Amygdala (tissue), 56 donors: ENCODE data around the gene MUC12.
"Not testable (repeated sequence)": the region's sequence is repeated elsewhere in the genome, so short reads cannot be mapped to it uniquely, and the experiment has no call there.

ENCODE experiments used
- DNase-seq, 56 donors: peaks; one replicate each; lab custom pipeline; 2025; lab: John Stamatoyannopoulos, UW

Gene MUC12

GRCh38 chr7:100969066-100969615 is at the start of gene MUC12:
MUC12 (plus strand) TSS chr7:100969565; CDS start chr7:100969623, 58 bp downstream.
- no peak for DNase-seq

DNA sequence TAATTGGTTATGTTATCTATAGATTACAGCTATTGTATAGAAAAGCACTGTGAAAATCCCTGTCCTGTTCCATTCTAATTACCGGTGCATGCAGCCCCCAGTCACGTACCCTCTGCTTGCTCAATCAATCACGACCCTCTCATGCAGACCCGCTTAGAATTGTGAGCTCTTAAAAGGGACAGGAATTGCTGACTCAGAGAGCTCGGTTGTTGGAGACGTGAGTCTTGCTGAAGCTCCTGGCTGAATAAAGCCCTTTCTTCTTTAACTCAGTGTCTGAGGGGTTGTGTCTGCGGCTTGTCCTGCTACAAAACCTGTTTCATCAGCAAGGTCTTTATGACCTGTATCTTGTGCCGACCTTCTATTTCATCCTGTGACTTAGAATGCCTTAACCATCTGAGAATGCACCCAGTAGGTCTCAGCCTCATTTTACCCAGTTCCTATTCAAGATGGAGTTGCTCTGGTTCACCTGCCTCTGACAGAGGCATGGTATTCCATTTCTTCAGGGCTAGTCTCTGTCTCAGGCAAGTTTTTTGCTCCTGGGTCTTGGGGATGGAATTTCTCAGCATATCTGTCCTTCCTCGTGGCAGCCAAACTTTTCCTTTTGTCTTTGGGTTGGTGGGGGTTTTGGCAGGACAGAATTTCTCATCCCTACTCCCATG is 49.5 kb upstream of the MUC12 start:
- not testable (repeated sequence) for DNase-seq

DNA sequence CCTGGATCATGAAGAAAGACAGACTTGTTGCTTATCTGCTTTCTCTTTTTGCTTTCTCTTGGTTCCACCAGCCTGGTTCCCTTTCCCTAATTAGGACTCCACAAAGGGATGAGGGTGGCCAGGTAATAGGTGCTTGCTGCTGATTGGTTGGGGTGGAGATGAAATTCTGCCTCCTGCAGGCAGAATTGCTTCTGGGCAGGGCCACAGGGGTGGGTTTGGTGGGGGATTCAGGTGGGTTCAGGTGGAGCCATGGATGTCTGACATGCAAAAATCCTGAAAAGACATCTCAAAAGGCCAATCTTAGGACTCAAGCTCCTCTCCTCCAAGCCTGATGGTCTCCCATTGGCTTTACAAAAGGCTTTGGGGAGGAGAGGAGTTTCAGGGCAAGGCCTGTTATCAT is 48.3 kb upstream of the MUC12 start:
- DNase-seq = no peak

DNA sequence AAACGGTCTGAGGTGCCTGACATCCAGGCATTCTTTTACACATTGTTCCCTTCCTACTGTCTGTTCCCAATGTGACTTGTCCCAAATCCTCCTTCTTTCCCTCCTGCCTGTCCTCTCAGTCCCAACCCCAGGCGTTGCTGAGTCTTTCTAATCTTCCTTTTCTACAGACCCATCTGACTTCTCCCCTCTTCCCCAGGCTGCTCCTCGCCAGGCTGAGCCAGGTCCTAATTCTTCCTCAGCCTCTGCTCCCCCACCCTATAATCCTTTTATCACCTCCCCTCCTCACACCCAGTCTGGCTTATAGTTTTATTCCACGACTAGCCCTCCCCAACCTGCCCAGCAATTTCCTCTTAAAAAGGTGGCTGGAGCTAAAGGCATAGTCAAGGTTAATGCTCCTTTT is 45.7 kb upstream of the MUC12 start:
- not testable (repeated sequence) for DNase-seq

DNA sequence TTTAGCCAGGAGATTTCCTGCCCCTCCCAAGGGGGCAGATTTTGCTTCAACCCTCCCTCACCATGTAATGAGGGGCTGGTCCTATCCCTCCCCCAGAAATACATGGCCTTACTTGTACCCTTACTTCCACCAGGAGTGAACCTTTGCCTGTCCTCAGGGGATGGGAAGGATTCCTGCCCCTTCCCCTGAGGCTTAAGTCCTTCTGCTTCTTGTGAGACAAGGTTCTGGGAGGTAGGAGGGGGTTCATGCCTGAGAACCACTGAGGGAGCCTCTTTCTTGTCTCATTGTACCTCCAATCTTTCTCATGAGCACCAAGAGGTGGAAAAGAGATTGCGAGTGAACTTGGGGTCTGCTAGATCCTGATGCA is 39.6 kb upstream of the MUC12 start:
- no peak for DNase-seq

GRCh38 chr7:100933734-100934133 is 35.6 kb upstream of the MUC12 start:
- DNase-seq = no peak

DNA sequence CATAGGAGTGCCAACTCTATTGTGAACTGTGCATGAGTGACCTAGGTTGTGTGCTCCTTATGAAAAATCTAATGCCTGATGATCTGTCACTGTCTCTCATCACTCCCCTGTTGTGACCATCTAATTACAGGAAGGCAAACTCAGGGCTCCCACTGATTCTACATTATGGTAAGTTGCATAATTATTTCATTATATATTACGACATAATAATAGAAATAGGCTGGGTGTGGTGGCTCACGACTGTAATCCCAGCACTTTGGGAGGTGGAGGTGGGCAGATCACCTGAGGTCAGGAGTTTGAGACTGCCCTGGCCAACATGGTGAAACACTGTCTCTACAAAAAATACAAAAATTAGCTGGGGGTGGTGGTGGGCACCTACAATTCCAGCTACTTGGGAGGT is 34.0 kb upstream of the MUC12 start:
- not testable (repeated sequence) for DNase-seq

- not testable (repeated sequence) for DNase-seq
Observed at GRCh38 chr7:100936167-100936566, 33.2 kb upstream of the MUC12 start.

GRCh38 chr7:100942045-100942774 is 27.2 kb upstream of the MUC12 start:
- no peak for DNase-seq

GRCh38 chr7:100943693-100944092 is 25.7 kb upstream of the MUC12 start:
- no peak for DNase-seq

GRCh38 chr7:100944138-100944537 is 25.2 kb upstream of the MUC12 start:
- no peak for DNase-seq

DNA sequence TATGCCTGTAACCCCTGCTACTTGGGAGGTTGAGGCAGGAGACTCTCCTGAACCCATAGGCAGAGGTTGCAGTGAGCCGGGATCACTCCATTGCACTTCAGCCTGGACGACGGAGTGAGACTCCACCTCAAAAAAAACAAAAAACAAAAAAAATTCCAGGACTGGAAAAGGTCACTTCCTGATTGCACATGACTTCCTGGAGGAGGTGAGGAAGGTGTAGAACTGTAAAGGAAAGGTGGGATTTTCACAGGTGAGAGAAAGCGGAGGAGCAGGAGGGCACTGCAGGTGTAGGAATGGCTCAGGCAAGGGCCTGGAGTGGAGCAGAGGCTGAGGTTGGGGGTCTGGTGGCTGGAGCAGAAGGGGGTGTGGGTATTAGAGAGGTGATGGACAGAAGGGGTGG is 23.3 kb upstream of the MUC12 start:
- DNase-seq = no peak

DNA sequence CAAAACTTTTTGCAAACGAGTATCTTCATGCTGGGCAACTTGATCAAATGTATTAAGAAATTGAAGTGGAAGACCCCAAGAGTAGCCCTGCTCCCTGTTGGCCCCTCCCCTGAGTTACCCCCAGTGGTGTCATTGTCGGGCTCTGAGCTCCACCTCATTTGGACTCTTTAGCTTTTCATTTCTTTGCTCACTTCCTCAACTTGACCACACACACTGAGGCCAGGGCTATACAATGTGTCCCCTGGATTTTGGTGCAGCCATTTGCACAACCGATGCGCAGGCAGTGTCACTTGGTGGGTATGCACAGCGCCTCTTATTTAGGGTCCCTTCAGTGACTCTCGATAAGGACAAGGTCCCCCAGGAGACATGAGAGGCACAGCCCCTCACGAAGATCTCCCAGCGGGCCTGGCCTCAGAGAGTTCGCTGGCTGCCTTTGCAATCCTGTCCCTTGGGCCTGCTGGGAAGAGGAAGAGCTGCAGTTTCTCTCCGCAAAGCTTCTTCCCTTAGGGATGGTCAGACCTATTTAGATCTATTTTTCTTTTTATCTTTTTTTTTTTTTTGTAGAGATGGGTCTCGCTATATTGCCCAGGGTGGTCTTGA is 22.5 kb upstream of the MUC12 start:
- no peak for DNase-seq

GRCh38 chr7:100947792-100948191 is 21.6 kb upstream of the MUC12 start:
- DNase-seq = no peak

GRCh38 chr7:100949227-100949932 is 20.0 kb upstream of the MUC12 start, which contains the start of gene MUC3A:
MUC3A (plus strand) TSS chr7:100949534; CDS start chr7:100949625, 91 bp downstream.
- DNase-seq = no peak

DNA sequence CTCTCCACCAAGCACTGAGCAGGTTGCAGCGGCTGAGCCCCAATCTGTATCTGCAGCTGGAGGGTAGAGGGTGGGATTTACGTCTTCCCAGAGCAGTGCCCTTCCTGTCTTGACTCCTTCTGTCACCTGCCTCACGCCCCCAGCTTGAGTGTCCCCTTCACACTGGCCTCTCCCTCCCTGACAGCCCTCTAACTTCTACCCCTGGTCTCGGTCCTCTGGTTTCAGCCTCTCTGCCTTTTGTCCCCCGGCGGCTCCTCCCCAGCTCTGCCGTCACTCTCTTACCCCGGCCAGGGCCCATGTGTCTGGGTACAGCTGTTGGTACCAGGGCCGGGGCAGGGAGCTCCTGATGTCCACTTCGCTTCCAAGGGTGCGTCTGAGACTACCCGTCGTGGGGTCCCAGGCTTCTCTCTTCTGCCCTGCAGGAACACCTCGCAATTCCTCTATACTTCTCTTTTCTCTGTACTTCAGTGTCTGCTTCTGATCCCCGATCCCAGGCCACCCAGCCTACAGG is 19.4 kb upstream of the MUC12 start:
- DNase-seq = no peak

- no peak for DNase-seq
Observed at GRCh38 chr7:100951172-100951571, 18.2 kb upstream of the MUC12 start.

- DNase-seq = no peak
Observed at GRCh38 chr7:100951888-100952560, 17.3 kb upstream of the MUC12 start.

DNA sequence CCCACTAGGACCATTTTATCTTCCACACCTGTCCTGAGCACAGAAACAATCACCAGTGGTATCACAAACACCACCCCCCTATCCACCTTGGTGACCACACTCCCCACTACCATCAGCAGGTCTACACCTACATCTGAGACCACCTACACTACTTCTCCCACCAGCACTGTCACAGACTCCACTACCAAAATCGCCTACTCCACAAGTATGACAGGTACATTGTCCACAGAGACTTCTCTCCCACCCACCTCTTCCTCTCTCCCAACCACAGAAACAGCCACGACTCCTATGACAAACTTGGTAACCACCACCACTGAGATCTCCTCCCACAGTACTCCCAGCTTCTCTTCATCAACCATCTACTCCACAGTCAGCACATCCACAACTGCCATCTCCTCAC is 16.7 kb upstream of the MUC12 start:
- DNase-seq = no peak

- no peak for DNase-seq
Observed at GRCh38 chr7:100957832-100958421, 11.4 kb upstream of the MUC12 start.
